Measurements from ENCODE around the gene CLNK.

The CLNK gene

DNA sequence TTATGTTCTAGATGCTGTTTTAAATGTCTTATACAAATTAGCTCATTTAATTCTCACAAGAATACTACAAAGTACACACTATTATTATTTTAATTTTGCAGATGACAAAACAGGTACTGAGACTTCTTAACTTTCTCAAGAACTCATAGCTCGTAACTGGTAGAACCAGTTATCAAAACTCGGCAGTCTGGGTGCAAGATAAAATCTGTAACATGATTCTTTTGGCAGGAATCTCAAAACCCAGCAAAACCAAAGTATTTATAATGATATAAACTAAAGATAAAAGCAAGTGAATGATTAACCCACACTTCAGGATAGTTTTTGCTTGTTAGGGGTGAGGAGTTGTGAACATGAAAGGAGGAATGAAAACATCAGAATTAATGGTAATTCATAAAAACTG lies 27.6 kb downstream of the CLNK start:
- H3K27me3 ChIP-seq (ENCODE audit: control insufficient read depth in 1 of 2, insufficient read depth in 2 of 2, low read length in 2 of 2): no peaks in the 10 kb centered on the region
- no peak overlapping the region for H3K9ac ChIP-seq (ENCODE audit: low read length)
- H3K36me3 ChIP-seq (ENCODE audit: insufficient read depth, low read length): no peaks in the 10 kb centered on the region
- no peak overlapping the region for H3K4me3 ChIP-seq (ENCODE audit: low read depth in 1 of 2, low read length in 2 of 2)
- no peaks in the 10 kb centered on the region for H3K9me3 ChIP-seq (ENCODE audit: low read length)
- H3K27ac ChIP-seq (ENCODE audit: low read depth, low read length): no peak overlapping the region
- no peaks in the 10 kb centered on the region for H3K4me1 ChIP-seq (ENCODE audit: insufficient read depth, low read length)

DNA sequence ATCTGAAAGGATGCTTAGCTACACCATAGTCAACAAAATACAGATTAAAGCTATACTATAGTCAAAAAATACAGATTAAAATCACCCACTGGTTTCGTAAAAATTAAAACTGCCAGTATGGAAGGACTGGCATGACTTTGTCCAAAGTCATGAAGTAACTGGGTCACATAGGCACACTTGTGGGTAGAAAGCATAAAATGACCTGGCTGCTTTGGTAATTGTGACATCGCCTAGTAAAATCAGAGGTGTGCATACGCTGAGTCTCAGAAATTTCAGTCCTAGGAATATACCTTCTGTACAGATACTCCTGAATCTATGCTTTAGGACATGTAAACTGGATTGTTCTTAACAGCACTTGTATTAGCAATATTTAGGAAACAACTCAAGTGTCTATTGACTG lies 28.1 kb downstream of the CLNK start:
- H3K4me3 ChIP-seq (ENCODE audit: low read depth in 1 of 2, low read length in 2 of 2): no peak overlapping the region
- no peaks in the 10 kb centered on the region for H3K36me3 ChIP-seq (ENCODE audit: insufficient read depth, low read length)
- H3K27ac ChIP-seq (ENCODE audit: low read depth, low read length): no peak overlapping the region
- H3K4me1 ChIP-seq (ENCODE audit: insufficient read depth, low read length): no peaks in the 10 kb centered on the region
- H3K9me3 ChIP-seq (ENCODE audit: low read length): no peaks in the 10 kb centered on the region
- no peaks in the 10 kb centered on the region for H3K27me3 ChIP-seq (ENCODE audit: control insufficient read depth in 1 of 2, insufficient read depth in 2 of 2, low read length in 2 of 2)
- H3K9ac ChIP-seq (ENCODE audit: low read length): no peak overlapping the region

DNA sequence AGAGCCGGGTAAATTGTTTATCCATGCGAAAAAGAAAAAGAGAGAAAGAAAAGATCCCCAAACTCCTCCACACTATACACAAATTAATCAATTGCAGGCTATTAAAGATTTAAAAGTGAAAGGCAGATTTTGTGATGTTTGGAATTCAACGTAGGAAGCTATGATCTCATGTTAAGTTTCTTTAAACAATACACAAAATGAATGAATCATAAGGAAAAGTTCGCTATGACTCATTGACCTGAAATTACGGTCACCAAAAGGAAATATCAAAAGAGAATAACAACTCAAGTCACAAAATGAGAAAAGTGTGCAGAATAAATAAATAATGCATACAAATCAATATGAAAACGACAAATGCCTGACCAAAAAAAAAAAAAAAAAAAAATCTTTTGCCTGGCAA lies 28.6 kb downstream of the CLNK start:
- no peak overlapping the region for H3K27ac ChIP-seq (ENCODE audit: low read depth, low read length)
- no peaks in the 10 kb centered on the region for H3K4me1 ChIP-seq (ENCODE audit: insufficient read depth, low read length)

DNA sequence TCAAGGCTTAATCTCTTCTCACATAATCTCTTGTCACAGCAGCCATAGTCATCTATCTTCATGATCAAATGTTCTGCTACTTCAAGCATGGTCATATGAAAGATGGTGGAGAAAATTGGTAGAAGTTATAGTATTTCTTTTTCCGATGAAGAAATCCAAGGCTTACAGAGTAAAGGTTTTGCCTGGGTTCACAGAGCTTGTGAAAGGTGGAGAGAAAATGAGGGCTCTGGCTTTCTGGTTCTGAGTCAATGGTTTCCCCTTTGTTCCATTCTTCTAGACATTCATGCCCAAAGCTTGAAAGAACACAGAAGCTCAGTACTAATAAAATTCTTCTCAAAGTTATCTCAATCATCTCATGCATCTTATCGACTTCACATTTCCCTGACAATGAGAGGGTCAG lies 36.1 kb downstream of the CLNK start:
- H3K4me1 ChIP-seq (ENCODE audit: insufficient read depth, low read length): no peaks in the 10 kb centered on the region
- no peak overlapping the region for H3K27ac ChIP-seq (ENCODE audit: low read depth, low read length)
- H3K4me3 ChIP-seq (ENCODE audit: low read depth in 1 of 2, low read length in 2 of 2): no peak overlapping the region
- no peaks in the 10 kb centered on the region for H3K36me3 ChIP-seq (ENCODE audit: insufficient read depth, low read length)
- H3K27me3 ChIP-seq (ENCODE audit: control insufficient read depth in 1 of 2, insufficient read depth in 2 of 2, low read length in 2 of 2): no peaks in the 10 kb centered on the region
- H3K9me3 ChIP-seq (ENCODE audit: low read length): no peaks in the 10 kb centered on the region
- H3K9ac ChIP-seq (ENCODE audit: low read length): no peak overlapping the region

More for the DNA sequence above, 28.6 kb downstream of the CLNK start:
- H3K27me3 ChIP-seq (ENCODE audit: control insufficient read depth in 1 of 2, insufficient read depth in 2 of 2, low read length in 2 of 2): no peaks in the 10 kb centered on the region
- H3K9ac ChIP-seq (ENCODE audit: low read length): no peak overlapping the region
- no peaks in the 10 kb centered on the region for H3K36me3 ChIP-seq (ENCODE audit: insufficient read depth, low read length)
- H3K9me3 ChIP-seq (ENCODE audit: low read length): no peaks in the 10 kb centered on the region
- no peak overlapping the region for H3K4me3 ChIP-seq (ENCODE audit: low read depth in 1 of 2, low read length in 2 of 2)

DNA sequence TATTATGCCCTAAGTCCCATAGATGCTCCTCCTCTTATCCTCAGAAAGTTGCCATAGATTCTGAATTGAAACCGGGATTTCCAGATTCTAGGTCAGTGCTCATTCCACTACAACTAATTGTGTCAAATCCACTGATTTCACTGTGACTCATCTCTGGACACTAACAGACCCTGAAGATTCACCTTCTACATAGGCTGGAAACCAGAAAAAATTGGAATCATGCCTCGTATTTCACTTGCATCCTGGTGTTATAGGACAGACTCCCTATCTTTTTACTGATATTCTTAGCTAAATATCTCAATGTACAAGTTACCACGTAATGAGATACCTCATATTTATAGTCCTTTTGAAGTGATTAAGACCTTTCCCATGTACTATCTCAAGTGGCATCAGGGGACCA lies 36.7 kb downstream of the CLNK start:
- Histone ChIP-seq H3K4me1 (ENCODE audit: insufficient read depth, low read length) (no peaks in the 10 kb centered on the region), H3K36me3 (ENCODE audit: insufficient read depth, low read length) (no peaks in the 10 kb centered on the region), H3K9me3 (ENCODE audit: low read length) (no peaks in the 10 kb centered on the region), H3K9ac (ENCODE audit: low read length) (no peak overlapping the region), H3K27ac (ENCODE audit: low read depth, low read length) (no peak overlapping the region), H3K4me3 (ENCODE audit: low read depth in 1 of 2, low read length in 2 of 2) (no peak overlapping the region), H3K27me3 (ENCODE audit: control insufficient read depth in 1 of 2, insufficient read depth in 2 of 2, low read length in 2 of 2) (no peaks in the 10 kb centered on the region)

DNA sequence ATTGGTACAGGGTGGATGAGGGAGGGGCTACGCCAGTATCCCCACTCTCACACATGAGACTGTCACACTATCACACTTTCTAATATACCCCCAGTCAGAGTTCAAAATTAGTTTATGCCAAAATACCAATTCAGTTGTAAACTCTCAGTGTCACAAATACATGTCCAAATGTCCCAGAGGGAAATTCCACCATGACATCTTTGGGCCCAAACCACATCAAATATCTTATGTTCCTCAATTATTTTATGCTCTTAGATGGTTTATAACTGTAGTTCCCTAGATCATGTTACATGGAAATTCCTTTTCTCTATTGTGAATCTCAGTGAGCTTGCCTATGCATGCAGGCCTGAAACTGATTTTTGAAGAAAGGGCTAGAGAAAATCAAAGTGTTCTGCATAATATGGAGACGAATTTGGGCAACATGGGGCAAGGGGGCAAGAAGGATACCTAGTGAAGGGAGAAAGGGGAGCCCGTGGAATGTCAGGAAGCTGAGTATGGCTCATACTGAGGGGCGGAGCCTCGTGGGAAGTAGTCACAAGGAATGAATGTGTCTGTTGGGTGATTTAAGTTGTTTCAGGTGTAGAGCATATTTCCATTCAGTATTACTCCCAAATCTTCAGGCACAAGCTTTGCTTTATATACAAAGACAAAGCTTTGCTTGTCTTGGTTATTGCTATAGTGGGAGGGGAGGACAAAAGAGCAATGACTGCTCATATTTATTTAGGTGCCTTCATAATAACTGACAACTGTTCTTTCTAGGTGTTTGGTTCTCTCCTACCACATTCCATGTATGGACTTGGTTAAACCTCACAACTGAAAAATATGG lies 40.8 kb downstream of the CLNK start:
- H3K9me3 ChIP-seq (ENCODE audit: low read length): no peaks in the 10 kb centered on the region
- no peaks in the 10 kb centered on the region for H3K4me1 ChIP-seq (ENCODE audit: insufficient read depth, low read length)
- H3K9ac ChIP-seq (ENCODE audit: low read length): no peak overlapping the region
- H3K36me3 ChIP-seq (ENCODE audit: insufficient read depth, low read length): no peaks in the 10 kb centered on the region
- H3K4me3 ChIP-seq (ENCODE audit: low read depth in 1 of 2, low read length in 2 of 2): no peak overlapping the region
- no peaks in the 10 kb centered on the region for H3K27me3 ChIP-seq (ENCODE audit: control insufficient read depth in 1 of 2, insufficient read depth in 2 of 2, low read length in 2 of 2)
- no peak overlapping the region for H3K27ac ChIP-seq (ENCODE audit: low read depth, low read length)

DNA sequence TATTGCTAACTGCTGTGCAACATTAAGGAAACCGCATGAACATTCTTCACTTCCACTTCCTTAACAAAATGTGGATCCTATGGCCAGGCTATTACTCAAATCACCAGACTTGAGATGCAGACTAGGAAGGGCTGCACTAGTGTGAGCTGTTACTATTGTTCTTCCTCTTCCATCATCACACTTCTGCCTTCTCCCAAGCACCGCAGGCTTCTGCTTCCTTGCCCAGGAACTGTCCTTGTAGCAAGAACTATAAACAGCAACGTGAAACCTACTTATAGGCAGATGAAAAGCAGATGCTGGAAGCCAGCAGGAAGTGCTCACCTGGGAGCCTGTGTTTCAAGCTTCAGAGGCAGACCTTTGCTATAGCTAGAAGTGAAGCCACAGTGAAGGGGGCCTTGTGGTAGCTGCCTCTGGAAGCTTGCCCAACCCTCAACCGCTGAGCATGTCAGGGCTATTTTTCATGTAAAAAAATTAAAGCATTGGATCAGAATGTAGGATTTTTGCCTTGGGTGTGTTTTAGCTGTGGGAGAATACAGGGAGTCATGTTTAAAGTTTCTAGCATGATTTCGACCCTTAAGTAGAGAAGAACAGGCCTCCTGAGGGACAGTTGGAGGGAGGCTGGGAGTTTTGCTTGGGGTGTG lies 43.9 kb downstream of the CLNK start:
- H3K36me3 ChIP-seq (ENCODE audit: insufficient read depth, low read length): no peaks in the 10 kb centered on the region
- H3K4me3 ChIP-seq (ENCODE audit: low read depth in 1 of 2, low read length in 2 of 2): no peak overlapping the region
- H3K4me1 ChIP-seq (ENCODE audit: insufficient read depth, low read length): no peaks in the 10 kb centered on the region
- H3K9me3 ChIP-seq (ENCODE audit: low read length): no peaks in the 10 kb centered on the region
- no peaks in the 10 kb centered on the region for H3K27me3 ChIP-seq (ENCODE audit: control insufficient read depth in 1 of 2, insufficient read depth in 2 of 2, low read length in 2 of 2)
- no peak overlapping the region for H3K27ac ChIP-seq (ENCODE audit: low read depth, low read length)
- no peak overlapping the region for H3K9ac ChIP-seq (ENCODE audit: low read length)

DNA sequence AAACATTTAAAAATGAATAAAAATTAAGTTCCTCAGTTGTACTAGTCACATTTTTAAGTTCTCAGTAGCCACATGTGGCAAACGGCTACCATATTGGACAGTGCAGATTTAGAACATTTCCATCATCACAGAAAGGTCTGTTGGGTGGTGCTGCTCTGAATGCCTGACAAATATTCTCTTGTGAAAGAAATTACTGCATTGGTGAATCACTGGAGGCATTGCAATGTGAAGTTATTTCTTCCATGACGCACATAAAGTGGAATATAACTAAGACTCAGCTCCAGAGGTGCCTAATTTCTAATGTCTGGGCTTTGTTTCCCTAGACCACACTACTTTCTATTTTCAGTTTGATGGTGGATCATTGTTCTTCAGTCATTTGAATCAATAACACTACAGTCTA lies 44.9 kb downstream of the CLNK start:
- no peaks in the 10 kb centered on the region for H3K36me3 ChIP-seq (ENCODE audit: insufficient read depth, low read length)
- H3K27me3 ChIP-seq (ENCODE audit: control insufficient read depth in 1 of 2, insufficient read depth in 2 of 2, low read length in 2 of 2): no peaks in the 10 kb centered on the region
- no peak overlapping the region for H3K9ac ChIP-seq (ENCODE audit: low read length)
- H3K27ac ChIP-seq (ENCODE audit: low read depth, low read length): no peak overlapping the region
- H3K4me1 ChIP-seq (ENCODE audit: insufficient read depth, low read length): no peaks in the 10 kb centered on the region
- H3K4me3 ChIP-seq (ENCODE audit: low read depth in 1 of 2, low read length in 2 of 2): no peak overlapping the region
- H3K9me3 ChIP-seq (ENCODE audit: low read length): no peaks in the 10 kb centered on the region

DNA sequence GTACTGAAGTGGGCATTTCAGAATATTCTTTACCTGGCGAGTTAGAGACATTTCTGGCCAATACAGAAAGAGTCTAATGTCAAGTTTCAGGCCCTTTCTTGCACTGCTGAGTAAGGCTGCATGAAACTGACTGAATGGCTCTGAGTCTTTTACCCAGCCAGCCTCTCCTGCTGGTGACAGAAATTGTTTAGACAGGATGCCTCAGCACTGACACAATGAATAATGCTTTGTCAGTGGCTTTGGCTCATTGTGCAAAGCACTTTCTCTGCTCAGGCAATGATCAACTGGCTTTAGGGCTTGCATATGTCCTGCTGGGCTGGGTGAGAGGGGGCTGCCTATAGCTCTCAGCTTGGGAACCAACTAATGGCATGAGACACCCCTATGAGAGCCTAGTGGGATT lies 45.5 kb downstream of the CLNK start:
- Histone ChIP-seq H3K36me3 (ENCODE audit: insufficient read depth, low read length) (no peaks in the 10 kb centered on the region), H3K4me3 (ENCODE audit: low read depth in 1 of 2, low read length in 2 of 2) (no peak overlapping the region), H3K4me1 (ENCODE audit: insufficient read depth, low read length) (no peaks in the 10 kb centered on the region), H3K9ac (ENCODE audit: low read length) (no peak overlapping the region), H3K27me3 (ENCODE audit: control insufficient read depth in 1 of 2, insufficient read depth in 2 of 2, low read length in 2 of 2) (no peaks in the 10 kb centered on the region), H3K27ac (ENCODE audit: low read depth, low read length) (no peak overlapping the region), H3K9me3 (ENCODE audit: low read length) (no peaks in the 10 kb centered on the region)

DNA sequence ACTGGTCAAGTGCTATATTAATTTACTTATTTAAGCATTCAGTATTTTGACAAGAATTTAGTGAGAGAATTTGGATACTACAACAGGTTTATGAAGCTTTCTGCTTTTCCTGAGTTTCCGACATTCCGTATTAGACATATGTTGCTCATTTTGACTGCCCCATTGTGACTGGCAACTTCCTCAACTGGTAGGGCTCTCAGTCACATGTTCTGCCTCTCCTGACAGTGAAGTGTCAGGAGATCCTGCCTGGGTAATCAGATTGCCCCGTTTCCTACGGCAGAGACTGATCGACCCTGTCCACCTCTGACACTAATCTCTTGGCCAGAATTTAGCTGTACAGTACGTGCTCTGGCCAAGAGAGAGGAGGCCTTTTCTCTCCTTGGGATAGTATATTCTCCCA lies 49.5 kb downstream of the CLNK start:
- H3K4me1 ChIP-seq (ENCODE audit: insufficient read depth, low read length): no peaks in the 10 kb centered on the region

DNA sequence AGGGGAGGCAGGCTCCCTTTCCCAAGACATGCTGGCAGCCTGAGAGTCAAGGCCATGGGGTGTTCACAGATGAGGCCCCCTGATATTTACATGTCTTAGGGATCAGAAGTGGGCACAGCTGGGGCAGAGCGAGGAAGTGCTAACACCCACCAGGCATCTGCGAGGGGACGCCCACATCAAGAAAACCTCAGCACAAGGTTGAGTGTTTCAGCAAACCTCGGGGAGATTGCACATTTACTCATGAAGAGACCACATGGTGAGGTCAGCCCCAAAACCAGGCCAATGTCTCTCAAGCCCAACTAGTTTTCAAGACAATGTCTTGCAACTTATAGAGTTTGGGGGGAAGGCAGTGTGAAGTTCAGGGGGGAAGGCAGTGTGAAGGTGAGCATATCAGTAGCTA lies 55.2 kb downstream of the CLNK start:
- no peak overlapping the region for H3K27ac ChIP-seq (ENCODE audit: low read depth, low read length)
- no peak overlapping the region for H3K4me3 ChIP-seq (ENCODE audit: low read depth in 1 of 2, low read length in 2 of 2)
- no peaks in the 10 kb centered on the region for H3K36me3 ChIP-seq (ENCODE audit: insufficient read depth, low read length)
- no peaks in the 10 kb centered on the region for H3K4me1 ChIP-seq (ENCODE audit: insufficient read depth, low read length)
- no peaks in the 10 kb centered on the region for H3K27me3 ChIP-seq (ENCODE audit: control insufficient read depth in 1 of 2, insufficient read depth in 2 of 2, low read length in 2 of 2)
- H3K9me3 ChIP-seq (ENCODE audit: low read length): no peaks in the 10 kb centered on the region
- H3K9ac ChIP-seq (ENCODE audit: low read length): no peak overlapping the region

More for the DNA sequence above, 49.5 kb downstream of the CLNK start:
- H3K4me3 ChIP-seq (ENCODE audit: low read depth in 1 of 2, low read length in 2 of 2): no peak overlapping the region
- no peaks in the 10 kb centered on the region for H3K27me3 ChIP-seq (ENCODE audit: control insufficient read depth in 1 of 2, insufficient read depth in 2 of 2, low read length in 2 of 2)
- H3K9ac ChIP-seq (ENCODE audit: low read length): no peak overlapping the region
- no peaks in the 10 kb centered on the region for H3K9me3 ChIP-seq (ENCODE audit: low read length)
- no peaks in the 10 kb centered on the region for H3K36me3 ChIP-seq (ENCODE audit: insufficient read depth, low read length)
- H3K27ac ChIP-seq (ENCODE audit: low read depth, low read length): no peak overlapping the region

DNA sequence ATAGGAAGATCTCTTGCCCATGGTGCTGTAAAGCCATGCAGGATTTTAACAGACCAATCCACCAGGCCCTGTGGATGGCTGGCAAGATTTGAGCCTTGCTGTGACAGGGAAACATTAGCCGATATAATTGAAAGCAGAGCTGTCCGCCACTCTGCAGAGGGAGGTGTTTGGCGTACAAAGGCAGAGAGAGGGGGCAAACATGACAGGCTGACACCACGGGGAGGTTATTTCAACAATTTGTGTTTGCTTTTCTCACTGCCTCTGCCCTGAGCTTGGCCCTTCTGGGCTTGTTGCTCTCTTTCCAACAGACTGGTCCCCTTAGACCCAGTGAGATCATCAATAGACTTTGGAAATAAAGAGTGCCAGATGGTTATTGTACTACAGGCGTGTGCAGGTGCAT lies 59.4 kb downstream of the CLNK start:
- Histone ChIP-seq H3K36me3 (ENCODE audit: insufficient read depth, low read length) (no peaks in the 10 kb centered on the region), H3K27ac (ENCODE audit: low read depth, low read length) (no peak overlapping the region), H3K9ac (ENCODE audit: low read length) (no peak overlapping the region), H3K4me1 (ENCODE audit: insufficient read depth, low read length) (no peaks in the 10 kb centered on the region), H3K9me3 (ENCODE audit: low read length) (no peaks in the 10 kb centered on the region), H3K27me3 (ENCODE audit: control insufficient read depth in 1 of 2, insufficient read depth in 2 of 2, low read length in 2 of 2) (no peaks in the 10 kb centered on the region), H3K4me3 (ENCODE audit: low read depth in 1 of 2, low read length in 2 of 2) (no peak overlapping the region)
